NCI-H748 treated with DMSO at 0.1 percent for 48 hours (cell line): ENCODE data around the gene FAF1.

Experiments used
- DNase-seq: peaks from one replicate; lab custom pipeline; 2025; lab: John Stamatoyannopoulos, UW

The FAF1 gene

DNA sequence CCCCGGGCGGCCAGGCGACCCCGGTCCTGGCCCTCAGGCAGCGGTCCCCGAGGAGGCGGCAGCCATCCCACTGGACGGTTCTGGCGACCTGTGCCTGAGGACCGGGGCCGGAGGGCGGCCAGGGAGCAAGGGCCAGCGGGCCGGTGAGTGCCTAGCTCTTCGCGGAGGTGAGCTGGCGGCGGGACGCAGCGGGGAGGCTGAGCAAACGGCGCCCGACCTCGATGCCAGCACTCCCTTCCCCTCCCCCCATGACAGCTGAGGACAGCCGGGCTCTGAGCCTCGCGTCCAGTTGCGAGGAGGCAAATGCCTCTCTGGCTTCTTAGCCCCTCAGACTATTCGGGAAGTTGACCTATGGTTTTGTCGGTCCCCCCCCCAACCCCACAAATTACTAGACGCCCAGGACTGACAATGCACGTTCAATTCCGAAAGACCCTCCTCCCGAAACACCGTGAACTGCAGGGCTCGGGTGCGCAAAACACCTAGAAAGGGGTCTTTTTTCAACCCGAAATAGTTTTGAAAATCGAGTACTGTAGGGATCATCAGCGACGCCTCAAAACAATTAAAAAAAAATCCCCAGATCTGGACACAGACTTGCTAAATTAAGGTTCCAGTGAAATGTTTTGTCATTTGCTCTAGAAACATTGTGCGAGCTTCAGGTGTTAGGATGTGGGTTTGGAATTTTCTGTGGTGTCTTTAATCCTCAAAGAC is 18.2 kb upstream of the FAF1 start:
- DNase-seq, result peak; percentile 84

DNA sequence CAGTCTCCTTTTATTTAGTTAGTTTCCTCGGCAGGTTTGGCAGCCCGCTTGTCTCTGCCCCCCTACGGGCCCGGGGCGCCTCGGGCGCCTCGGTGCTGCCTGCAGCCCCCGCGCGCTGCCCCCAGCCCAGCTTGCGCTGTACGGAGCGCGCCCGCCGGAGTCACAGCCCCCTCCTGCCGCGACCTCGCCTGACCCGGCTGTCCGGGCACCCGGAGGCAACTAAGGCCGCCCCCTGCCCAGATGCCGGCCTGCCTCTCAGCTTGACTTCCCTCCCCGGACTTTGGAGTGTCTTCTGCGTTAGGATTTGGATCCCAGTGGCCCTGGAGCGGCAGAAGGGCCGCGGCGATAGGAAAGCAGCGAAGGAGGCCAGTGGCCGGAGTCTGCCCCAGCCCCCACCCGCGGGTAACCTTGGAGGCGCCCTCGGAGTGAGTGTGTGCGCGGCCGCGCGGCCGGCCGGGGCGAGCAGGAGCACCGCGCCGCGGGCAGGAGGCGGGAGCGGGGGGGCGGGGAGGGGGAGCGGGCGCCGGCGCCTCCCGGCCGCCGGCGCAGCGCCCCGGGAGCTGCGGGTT is 17.6 kb upstream of the FAF1 start:
- DNase-seq, result no peak

DNA sequence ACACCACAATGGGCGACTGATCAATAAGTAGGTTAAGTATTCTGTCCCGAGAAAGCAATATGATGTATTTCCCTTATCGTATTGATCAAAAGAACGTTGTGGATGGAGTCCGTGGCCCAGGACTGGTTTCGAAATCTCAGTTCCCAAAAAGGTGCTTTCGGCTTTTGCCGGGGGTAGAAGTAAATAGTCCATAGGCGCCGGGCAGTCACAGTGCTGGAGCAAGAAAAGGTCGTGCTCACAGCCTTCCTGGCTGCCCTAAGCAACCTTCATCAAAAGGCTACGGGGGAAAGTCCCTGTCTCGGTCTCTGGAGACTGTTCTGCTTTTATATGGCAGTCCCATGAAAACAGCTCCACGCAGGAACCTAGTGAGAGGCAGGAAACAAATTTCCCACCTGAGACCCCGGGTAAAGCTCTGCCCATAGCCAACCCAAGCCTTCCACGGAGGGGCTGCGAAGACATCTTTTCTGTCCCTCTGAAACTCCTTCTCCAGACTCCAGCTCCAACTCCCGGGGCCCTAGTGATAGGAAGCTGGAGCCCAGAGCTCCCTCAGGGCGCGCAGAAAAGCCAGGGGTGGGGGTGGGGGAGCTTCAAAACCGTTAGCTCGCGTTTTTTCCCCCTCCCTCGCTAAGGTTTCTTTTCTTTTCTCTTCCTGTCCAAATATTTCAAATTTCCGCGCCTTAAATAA is 17.0 kb upstream of the FAF1 start:
- peak; percentile 74 for DNase-seq

DNA sequence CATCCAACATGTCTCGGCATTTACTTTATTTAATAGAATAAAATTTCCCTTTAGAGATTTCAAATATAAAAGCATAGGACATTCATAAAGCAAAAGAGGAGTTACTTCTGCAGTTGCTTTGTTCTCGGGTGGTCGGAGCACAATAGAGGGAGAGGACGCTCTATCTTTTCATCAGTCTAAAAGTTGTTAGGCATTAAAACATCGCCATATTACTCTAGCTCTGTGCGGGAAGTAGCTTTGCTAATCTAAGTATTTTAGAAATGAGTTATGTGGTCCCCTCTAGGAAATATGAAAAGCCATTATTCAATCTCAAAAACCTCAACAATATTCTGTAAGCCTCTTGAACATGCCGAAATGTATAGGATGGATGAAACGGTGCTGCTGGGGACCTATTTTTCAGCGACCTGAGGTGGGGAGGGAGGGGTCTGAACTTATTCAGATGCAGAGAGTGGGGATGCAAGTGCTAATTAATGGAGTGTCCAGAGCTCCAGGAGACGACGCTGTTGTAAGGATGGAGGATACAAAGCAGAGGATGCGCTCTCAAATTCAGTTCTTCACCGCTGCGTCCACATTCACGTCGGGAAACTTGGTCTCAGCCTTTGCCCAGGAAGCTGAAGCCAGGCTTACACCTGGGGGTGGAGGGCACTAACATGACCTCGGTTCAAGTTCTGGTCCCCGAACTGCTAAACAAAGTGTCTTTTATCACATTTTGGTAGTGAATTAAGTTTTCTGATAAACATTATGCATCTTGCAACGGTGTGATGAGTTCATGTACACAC is 16.2 kb upstream of the FAF1 start:
- DNase-seq, result peak; percentile 92

DNA sequence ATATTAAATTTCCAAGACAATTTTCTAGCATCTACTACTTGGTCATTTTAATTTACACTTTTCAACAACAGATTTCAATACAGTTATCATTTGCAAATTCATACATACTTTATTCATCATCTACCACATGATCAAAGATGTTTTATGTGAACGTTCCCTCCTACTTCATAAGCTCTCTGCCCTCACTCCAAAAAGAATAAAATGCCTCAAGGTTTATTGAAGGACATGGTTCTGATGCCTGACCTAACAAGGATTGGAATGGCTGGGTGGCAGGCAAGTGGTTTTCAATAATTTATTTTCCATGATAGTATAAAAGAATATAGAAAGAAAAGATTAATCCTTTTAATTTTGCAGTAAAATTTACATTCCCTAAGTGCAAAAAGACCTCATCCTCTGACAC is 15.4 kb upstream of the FAF1 start:
- peak; percentile 27 for DNase-seq

DNA sequence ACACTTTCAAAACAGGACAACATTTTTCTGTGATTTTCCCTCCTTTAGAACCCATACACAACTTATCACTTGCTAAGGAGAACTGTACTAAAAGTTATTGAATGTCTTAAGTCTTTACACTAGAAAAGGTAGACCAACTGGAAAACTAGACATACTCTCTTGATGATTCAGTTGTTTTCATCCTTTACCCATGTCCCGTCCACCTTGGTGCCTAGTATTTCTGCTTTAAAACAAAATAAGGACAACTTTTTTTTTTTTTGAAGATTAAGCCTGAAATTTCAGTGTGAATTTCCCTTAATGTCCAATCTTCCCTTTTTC is 14.5 kb upstream of the FAF1 start:
- no peak for DNase-seq

DNA sequence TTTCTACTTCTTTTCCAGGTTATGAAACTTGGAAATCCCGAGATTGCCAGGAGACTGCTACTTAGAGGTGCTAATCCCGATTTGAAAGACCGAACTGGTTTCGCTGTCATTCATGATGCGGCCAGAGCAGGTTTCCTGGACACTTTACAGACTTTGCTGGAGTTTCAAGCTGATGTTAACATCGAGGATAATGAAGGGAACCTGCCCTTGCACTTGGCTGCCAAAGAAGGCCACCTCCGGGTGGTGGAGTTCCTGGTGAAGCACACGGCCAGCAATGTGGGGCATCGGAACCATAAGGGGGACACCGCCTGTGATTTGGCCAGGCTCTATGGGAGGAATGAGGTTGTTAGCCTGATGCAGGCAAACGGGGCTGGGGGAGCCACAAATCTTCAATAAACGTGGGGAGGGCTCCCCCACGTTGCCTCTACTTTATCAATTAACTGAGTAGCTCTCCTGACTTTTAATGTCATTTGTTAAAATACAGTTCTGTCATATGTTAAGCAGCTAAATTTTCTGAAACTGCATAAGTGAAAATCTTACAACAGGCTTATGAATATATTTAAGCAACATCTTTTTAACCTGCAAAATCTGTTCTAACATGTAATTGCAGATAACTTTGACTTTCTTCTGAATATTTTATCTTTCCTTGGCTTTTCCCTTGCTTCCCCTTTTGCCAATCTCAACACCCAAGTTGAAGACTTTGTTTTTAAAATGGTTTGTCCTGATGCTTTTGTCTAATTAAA is 14.0 kb upstream of the FAF1 start:
- peak; percentile 41 for DNase-seq

DNA sequence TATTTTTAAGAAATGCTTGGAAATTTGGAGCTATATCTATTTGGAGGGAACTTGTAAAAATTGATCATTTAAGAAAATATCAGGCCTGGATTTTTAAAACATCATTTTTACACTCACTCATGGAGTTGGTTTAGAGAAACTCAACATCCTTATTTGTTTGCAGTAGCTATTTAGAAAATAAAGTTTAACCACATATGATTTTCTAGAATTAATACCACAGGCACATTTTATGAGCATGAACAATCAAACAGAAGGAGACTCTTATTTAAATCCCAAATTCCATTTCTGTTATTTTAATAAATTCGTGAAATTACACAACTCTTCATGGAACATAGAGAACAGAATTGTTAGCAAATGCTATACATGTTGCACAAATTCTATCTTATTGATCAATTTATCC is 13.2 kb upstream of the FAF1 start:
- DNase-seq, result no peak

DNA sequence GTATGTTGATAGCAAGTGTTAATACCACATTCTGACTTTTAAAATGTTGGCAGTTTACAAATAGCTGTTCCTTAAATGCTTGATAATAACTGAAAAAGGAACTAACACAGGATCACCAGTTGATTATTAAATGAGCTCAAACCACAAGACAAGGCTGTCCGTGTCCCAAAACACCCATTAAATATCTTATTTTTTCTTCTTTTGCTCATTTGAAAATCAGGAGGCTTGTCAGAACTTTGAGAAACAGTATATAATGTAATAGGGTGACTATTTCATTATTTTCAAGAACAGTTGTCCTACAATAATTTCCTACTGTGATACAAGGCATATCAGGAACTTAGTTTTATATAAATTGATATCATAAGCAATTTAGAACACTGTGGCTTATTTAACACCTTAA is 12.7 kb upstream of the FAF1 start:
- peak; percentile 14 for DNase-seq

DNA sequence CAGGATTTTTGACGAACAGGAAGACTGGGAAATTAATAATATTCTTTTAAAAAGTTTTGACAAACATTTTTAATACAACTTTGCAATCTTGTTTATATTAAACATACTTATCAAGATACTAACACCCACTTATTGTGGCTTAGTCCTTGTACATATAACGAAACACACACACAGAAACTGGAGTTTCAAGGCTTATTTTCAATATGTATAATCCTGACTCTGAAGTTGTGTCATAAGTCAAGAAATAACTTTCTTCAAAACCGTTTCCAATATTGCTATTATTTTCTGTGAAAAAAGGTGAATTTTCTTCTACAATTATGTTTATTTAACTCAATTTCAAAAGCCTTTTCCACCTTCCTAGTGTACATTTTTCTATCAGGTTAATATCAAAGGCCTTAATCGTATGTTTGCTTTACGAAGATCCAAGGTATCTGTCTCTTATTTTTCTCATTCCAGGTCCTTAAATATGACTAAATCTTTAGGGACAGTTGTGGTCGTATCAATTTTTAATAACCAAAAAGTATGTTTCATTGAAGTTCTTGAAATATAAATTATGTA is 11.8 kb upstream of the FAF1 start:
- DNase-seq, result no peak

DNA sequence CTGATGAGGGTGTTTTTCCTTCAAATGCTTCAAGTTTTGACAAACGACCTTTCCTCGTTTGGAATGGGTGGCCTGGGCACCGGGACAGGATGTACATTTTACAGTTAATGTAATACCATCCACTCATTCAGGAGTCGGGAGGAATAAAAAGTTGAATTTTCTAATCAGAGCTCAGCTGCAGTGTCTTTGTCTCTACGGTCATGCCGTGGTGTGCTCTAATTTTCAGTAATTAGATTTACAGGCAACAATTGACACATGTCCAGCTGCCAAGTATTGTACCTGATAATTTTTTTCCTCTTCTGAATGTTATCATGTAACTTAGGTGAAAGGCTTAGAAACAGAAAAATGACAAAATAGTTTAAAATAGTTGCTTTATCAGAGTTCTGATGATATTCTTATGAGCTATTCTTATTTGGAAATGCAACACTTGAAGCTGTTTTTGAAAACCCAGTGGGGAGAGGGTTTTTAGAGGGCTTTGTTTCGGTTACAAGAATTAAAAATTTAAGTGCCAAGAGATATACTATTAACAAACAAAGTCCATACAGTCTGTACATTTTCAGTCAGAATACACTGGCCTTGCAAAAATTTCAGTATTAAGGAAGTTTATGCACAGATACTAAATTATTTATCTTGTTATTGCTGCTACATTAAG is 11.0 kb upstream of the FAF1 start:
- DNase-seq, result peak; percentile 45

DNA sequence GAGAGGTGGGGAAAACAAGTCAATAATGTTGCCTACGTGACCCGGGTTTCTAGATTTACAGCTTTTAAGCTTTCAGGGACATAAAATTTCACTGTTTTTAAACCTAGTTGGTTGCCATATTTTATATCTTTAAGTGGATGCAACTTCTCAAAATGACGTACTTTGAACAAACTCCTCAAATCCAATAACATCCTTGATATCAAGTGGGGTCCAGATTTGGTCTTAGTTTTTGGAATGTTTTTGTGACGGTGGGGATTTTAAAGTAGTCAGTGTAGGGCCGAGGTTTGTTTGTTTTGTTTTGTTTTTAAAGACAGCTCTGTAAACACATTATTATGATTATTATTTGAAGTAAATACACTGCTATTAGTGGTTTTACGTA is 10.4 kb upstream of the FAF1 start:
- no peak for DNase-seq

DNA sequence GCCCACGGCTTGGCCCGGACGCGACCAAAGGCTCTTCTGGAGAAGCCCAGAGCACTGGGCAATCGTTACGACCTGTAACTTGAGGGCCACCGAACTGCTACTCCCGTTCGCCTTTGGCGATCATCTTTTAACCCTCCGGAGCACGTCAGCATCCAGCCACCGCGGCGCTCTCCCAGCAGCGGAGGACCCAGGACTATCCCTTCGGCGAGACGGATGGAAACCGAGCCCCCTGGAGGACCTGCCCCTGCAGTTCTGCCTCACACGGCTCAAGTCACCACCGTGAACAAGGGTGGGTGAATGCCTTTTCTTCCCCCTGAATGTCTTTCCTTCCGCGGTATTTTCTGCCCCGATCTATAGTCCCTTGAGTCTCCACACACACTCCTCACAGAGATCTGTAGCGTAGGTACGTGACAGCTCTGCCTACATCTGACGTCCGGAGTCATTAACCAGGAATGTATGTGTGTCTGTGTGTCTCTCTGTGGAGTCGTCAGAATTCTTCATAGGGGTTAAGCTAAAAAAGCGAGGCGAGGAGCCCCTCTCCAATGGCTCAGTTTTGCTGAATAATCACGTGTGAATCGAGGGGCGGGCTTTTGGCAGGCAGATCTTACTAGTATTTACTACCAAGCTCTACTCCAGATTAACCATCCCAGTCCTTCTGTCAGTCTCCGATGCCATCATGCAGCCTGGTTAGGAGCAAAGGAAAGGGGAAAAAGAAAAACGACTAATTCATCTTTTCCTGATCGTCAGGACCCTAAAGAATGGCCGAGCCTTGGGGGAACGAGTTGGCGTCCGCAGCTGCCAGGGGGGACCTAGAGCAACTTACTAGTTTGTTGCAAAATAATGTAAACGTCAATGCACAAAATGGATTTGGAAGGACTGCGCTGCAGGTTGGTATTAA is 9.8 kb upstream of the FAF1 start, which contains the start of gene CDKN2C:
TSS of gene CDKN2C (plus strand) at position 635 of the 898 bp plus-strand sequence. CDS start at position 759, 124 bp downstream.
- peak; percentile 95 for DNase-seq

DNA sequence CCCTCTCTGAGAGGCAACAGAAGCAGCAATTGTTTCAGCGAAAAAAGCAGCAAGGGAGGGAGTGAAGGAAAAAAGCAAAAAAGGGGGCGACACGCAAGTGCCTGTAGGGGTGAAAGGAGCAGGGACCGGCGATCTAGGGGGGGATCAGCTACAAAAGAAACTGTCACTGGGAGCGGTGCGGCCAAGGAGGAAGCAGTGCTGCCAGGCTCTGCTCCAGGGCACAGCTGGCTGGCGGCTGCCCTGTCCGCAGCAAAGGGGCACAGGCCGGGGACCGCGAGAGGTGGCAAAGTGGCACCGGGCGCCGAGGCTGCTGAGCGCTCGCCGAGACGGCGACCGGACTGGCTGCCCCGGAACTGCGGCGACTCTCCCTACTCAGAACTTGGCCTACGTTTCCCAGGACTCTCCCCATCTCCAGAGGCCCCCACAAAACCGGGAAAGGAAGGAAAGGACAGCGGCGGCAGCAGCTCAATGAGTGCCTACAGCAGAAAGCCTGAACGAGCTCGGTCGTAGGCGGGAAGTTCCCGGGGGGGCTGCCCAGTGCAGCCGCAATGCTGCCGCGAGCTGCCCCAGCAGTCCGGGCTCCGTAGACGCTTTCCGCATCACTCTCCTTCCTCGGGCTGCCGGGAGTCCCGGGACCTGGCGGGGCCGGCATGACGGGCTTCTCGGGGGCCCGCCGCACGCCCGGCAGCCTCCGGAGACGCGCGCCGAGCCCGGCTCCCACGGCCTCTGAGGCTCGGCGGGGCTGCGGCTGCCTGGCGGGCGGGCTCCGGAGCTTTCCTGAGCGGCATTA is 8.9 kb upstream of the FAF1 start:
- peak; percentile 45 for DNase-seq

DNA sequence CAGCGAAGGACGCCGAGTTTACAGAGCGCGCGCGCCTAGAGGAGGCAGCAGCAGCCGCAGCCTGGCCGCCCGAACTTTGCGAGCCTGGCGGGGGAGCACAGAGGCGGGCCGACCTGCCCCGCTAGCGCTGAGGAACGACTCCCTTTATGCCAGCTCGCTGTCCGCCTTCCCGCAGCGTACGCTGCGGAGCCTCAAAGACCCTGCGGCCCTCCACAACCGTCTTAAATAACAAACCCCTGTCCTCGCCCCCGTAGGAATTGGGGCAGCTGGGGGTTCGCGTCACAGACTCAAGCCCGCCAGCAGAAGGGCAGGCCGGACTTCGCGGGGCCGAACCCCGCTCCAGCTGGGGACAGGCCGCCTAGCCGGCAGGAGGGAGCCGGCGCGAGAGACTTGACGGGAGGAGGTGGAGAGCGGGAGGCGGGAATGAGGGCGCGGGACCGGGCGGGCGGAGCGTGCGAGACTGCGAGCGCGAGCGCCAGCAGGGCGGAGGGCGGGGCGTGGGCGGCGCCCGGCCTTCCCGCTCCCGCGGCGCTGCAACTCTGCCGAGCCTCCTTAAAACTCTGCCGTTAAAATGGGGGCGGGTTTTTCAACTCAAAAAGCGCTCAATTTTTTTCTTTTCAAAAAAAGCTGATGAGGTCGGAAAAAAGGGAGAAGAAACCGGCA is 8.2 kb upstream of the FAF1 start:
- DNase-seq, result peak; percentile 91

DNA sequence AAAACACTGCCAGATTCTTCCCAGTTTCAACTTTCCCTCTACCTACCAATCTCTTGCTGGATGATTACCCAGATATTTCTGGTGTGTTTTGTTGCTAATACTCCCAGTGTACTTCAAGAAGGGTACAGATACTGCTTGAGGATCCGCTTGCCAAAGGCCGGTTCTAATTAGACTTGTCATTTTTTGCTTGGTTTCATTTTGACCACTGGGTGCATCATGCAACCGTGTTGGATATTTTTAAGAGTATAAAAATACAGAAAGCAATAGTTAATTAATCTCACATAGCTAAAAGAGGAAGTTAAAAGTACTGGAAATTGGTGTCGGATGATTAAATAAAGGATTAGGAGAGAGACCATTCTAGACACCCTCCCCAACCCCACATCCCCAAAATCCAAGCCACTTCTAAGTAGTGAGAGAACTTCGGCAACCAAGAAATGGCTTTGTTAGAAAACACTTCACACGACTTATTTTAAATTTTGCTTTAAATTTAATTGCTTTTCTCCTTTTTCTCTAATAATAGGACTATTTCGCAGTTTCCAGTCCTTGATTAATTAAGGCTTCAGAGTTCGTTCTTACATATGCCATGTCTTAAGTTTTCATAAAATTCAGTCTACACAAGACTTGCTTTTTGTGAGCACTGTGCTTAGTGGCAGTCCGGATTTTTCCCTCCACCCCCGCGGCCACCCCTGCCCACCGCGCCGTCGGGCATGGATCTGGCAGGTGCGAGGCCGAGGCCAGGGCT is 7.5 kb upstream of the FAF1 start:
- peak; percentile 22 for DNase-seq

DNA sequence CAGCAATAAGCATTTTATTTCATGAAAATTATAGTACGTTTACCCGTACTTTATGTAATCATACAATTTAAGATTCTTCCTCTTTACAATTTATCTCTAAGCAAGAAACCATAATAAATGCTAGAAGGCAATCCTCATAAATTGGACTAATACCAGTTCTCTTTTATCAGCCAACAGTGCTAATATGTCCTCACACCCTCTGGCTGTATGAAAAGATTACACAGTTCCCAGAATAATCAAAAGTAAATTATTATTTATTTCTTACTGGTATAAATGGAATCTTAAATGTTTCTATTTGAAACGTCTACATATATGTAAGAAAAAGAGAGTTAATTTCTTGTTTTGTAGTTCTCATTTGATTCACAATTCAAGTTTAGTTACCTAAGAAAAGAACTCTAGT is 6.9 kb upstream of the FAF1 start:
- DNase-seq, result no peak

DNA sequence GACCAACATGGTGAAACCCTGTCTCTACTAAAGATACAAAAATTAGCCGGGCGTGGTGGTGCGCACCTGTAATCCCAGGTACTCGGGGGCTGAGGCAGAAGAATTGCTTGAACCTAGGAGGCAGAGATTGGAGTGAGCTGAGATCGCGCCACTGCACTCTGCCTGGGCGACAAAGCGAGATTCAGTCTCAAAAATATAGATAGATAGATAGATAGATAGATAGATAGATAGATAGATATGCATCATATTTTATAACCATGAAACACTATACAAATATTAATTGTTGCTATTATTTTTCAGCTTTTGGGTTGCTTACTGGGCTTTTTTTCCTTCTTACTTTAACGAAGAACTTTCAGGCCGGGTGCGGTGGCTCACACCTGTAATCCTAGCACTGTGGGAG is 4.8 kb upstream of the FAF1 start:
- DNase-seq, result no peak
